ENCODE results near the gene GALM. TPM values are rescaled to one million over a fixed set of nuclear protein-coding genes. Genes with fewer than 3 reads are reported as not detected.

The GALM gene
- total RNA-seq, 6 experiments from 2014 or later: 6.5 to 10.1 (median 9.1) TPM

DNA sequence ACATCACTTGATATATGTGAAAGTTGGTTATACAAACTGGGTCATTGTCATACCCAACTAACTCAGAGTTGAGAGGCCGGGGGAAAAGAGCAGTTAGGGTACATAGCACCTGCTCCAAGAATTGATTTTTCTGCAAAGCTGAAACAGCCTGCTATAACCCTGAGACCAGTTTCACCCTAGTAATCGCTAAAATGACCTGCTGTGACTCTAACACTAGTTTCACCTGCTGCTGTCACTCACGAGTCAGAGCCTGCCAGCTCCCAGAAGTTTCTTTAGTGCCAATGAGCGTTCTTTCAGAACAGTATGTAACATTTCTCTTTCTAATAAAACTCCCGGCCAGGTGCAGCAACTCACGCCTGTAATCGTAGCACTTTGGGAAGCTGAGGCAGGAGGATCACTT is 57.3 kb downstream of the GALM start:
- H3K9me3 Mint-ChIP-seq: no peaks in the 10 kb centered on the region
- DNase-seq: no peak
- H3K4me1 Mint-ChIP-seq (ENCODE audit: low read depth): peaks cover 30% of the 10 kb centered on the region
- no peaks in the 10 kb centered on the region for H3K36me3 Mint-ChIP-seq (ENCODE audit: low read depth)
- TF ChIP-seq, protein P1, sequence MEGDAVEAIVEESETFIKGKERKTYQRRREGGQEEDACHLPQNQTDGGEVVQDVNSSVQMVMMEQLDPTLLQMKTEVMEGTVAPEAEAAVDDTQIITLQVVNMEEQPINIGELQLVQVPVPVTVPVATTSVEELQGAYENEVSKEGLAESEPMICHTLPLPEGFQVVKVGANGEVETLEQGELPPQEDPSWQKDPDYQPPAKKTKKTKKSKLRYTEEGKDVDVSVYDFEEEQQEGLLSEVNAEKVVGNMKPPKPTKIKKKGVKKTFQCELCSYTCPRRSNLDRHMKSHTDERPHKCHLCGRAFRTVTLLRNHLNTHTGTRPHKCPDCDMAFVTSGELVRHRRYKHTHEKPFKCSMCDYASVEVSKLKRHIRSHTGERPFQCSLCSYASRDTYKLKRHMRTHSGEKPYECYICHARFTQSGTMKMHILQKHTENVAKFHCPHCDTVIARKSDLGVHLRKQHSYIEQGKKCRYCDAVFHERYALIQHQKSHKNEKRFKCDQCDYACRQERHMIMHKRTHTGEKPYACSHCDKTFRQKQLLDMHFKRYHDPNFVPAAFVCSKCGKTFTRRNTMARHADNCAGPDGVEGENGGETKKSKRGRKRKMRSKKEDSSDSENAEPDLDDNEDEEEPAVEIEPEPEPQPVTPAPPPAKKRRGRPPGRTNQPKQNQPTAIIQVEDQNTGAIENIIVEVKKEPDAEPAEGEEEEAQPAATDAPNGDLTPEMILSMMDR (IDR thresholded peaks at IDR 0.05): no peak
- H3K4me3 Mint-ChIP-seq: no peak overlapping the region
- peaks cover 4% of the 10 kb centered on the region; the same call in 1 of the 2 replicates for H3K27me3 Mint-ChIP-seq (ENCODE audit: insufficient read depth)
- H3K27ac Mint-ChIP-seq: no peak overlapping the region

DNA sequence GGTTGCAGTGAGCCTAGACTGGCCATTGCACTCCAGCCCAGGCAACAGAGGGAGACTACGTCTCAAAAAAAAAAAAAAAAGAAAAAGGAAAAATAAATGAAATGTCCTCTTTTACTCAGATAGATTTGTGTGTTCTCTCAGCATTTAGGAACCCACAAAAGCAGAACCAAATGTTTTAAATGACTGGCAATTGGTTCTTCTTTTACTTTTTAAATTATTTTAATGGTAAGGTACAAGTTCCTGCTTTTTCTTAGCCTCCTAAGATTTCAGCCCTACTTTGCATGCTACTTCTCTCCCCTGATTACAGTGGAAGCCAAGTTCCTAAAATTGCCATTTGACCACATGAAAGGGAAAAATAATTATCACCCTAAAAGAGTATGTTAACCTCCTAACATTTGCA is 61.7 kb downstream of the GALM start:
- H3K9me3 Mint-ChIP-seq: no peaks in the 10 kb centered on the region
- peaks cover 6% of the 10 kb centered on the region for H3K27me3 Mint-ChIP-seq (ENCODE audit: insufficient read depth)
- peaks cover 4% of the 10 kb centered on the region for H3K4me1 Mint-ChIP-seq (ENCODE audit: low read depth)
- no peak for DNase-seq
- no peak overlapping the region for H3K4me3 Mint-ChIP-seq
- TF ChIP-seq, protein P1 (IDR thresholded peaks at IDR 0.05): no peak
- no peaks in the 10 kb centered on the region for H3K36me3 Mint-ChIP-seq (ENCODE audit: low read depth)
- no peak overlapping the region for H3K27ac Mint-ChIP-seq

DNA sequence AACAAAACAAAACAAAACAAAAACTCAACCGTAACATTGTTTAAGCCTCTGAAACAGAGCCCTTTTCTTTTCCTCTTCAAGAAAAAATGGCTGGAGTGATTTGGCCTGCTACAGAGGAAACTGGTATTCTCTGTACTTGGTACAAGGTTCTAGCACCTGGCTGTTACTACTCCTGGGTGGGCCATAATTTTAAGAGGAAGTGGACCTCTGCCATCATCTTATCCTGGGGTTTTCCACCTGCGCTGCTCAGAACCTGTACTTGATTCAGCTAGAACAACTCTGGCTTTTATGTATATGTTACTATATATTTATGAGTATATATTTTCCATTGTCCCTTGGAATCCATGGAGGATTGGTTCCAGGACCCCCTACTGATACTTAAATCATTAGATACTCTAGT is 62.8 kb downstream of the GALM start:
- H3K27me3 Mint-ChIP-seq (ENCODE audit: insufficient read depth): peaks cover 6% of the 10 kb centered on the region
- TF ChIP-seq, protein P1 (IDR thresholded peaks at IDR 0.05): no peak
- H3K9me3 Mint-ChIP-seq: no peaks in the 10 kb centered on the region
- H3K27ac Mint-ChIP-seq: no peak overlapping the region
- DNase-seq: no peak
- no peaks in the 10 kb centered on the region for H3K4me1 Mint-ChIP-seq (ENCODE audit: low read depth)
- no peaks in the 10 kb centered on the region for H3K36me3 Mint-ChIP-seq (ENCODE audit: low read depth)
- H3K4me3 Mint-ChIP-seq: no peak overlapping the region

GRCh38 chr2:38731090-38731489 is 65.2 kb downstream of the GALM start:
- no peak for DNase-seq
- TF ChIP-seq, protein P1 (IDR thresholded peaks at IDR 0.05): no peak
- Mint-ChIP-seq H3K27me3 (ENCODE audit: insufficient read depth) (peaks cover 3% of the 10 kb centered on the region), H3K4me3 (no peak overlapping the region; the same call in 1 of the 2 replicates), H3K27ac (no peak overlapping the region), H3K4me1 (ENCODE audit: low read depth) (no peaks in the 10 kb centered on the region), H3K36me3 (ENCODE audit: low read depth) (no peaks in the 10 kb centered on the region), H3K9me3 (no peaks in the 10 kb centered on the region)

- H3K27ac Mint-ChIP-seq: no peak overlapping the region
- H3K36me3 Mint-ChIP-seq (ENCODE audit: low read depth): no peaks in the 10 kb centered on the region
- no peaks in the 10 kb centered on the region for H3K4me1 Mint-ChIP-seq (ENCODE audit: low read depth)
- H3K9me3 Mint-ChIP-seq: no peaks in the 10 kb centered on the region
- no peak overlapping the region; the same call in 1 of the 2 replicates for H3K4me3 Mint-ChIP-seq
- DNase-seq: no peak
- TF ChIP-seq, protein P1 (IDR thresholded peaks at IDR 0.05): no peak
- H3K27me3 Mint-ChIP-seq (ENCODE audit: insufficient read depth): peaks cover 3% of the 10 kb centered on the region
Observed at GRCh38 chr2:38731684-38732221, 65.8 kb downstream of the GALM start.

Data from HFFc6 (cell line).